IPS-15b (cell line): ENCODE measurements around the gene KLRF1.

Experiments used
- H3K27me3 ChIP-seq: one replicate; pipeline ENCODE4 v1.6.1; 2013; ENCODE audit warnings: low read length; ENCODE audit not compliant: control insufficient read depth, insufficient read depth
- H3K36me3 ChIP-seq: one replicate; pipeline ENCODE4 v1.6.1; 2013; ENCODE audit warnings: low read length; ENCODE audit not compliant: control insufficient read depth, insufficient read depth
- H3K4me1 ChIP-seq: one replicate; pipeline ENCODE4 v1.6.1; 2013; ENCODE audit warnings: mild to moderate bottlenecking, low read length; ENCODE audit not compliant: control insufficient read depth, insufficient read depth
- H3K4me3 ChIP-seq: one replicate; pipeline ENCODE4 v1.5.1; 2013; ENCODE audit warnings: low read depth, low read length
- H3K9ac ChIP-seq: one replicate; pipeline ENCODE4 v1.6.1; 2013; ENCODE audit warnings: low read depth, mild to moderate bottlenecking, low read length
- H3K9me3 ChIP-seq: one replicate; pipeline ENCODE4 v1.6.1; 2013; ENCODE audit warnings: mild to moderate bottlenecking, low read length; ENCODE audit not compliant: control insufficient read depth, insufficient read depth

KLRF1 gene

DNA sequence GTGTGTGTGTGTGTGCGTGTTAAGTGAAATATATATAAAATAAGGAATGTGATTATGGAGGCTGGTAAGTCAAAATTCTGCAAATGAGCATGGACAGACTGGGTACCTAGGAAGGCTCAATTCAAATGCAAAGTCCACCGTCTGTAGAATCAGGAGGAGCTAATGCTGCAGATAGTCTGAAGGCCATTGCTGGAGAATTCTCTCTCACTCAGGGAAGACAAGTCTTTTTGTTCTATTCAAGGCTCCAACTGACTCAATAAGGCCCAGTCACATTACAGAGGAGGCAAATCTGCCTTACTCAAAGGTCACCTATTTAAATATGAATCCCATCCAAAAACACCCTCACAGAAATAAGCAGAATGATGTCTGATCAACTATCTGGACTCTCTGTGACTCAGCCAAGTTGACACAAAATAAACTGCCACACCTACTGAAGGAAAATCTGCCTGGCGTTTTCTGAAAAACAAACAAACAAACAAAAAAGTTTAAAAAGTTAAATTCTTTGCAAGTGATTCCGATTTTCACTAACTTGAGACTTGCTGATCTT is 53.3 kb downstream of the KLRF1 start:
- H3K4me3 ChIP-seq, result no peak overlapping the region
- no peak overlapping the region for H3K9ac ChIP-seq
- H3K27me3 ChIP-seq, result no peaks in the 10 kb centered on the region
- no peaks in the 10 kb centered on the region for H3K36me3 ChIP-seq
- H3K9me3 ChIP-seq, result no peaks in the 10 kb centered on the region
- H3K4me1 ChIP-seq, result peaks cover 6% of the 10 kb centered on the region

DNA sequence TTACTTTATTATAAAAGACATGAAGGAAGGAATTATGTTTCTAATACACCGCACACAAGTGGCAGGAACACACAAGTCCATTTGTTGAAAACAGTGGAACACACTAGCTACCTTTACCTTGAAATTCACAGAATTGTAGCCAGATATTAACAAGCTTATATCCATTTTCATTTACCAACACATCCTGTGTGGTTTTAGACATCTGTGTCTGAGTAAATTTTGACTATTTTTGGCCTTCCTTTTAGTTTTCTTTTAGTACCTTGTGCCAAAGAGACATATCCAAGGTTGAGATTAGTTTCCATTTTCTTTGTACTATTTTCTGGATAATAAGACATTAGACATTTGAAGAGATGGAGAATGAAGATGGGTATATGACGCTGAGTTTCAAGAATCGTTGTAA is 54.0 kb downstream of the KLRF1 start, which contains the start of gene KLRF2:
Gene KLRF2 (plus strand): TSS at position 244 of the 400 bp plus-strand sequence. CDS start 107 bp downstream, at position 351.
- no peak within 1 kb of the TSS for H3K9ac ChIP-seq
- no peaks in the 10 kb centered on the region for H3K27me3 ChIP-seq
- H3K4me3 ChIP-seq, result no peak within 1 kb of the TSS
- H3K4me1 ChIP-seq, result peaks cover 6% of the 10 kb centered on the region
- H3K36me3 ChIP-seq, result no peaks in the 10 kb centered on the region
- no peaks in the 10 kb centered on the region for H3K9me3 ChIP-seq

DNA sequence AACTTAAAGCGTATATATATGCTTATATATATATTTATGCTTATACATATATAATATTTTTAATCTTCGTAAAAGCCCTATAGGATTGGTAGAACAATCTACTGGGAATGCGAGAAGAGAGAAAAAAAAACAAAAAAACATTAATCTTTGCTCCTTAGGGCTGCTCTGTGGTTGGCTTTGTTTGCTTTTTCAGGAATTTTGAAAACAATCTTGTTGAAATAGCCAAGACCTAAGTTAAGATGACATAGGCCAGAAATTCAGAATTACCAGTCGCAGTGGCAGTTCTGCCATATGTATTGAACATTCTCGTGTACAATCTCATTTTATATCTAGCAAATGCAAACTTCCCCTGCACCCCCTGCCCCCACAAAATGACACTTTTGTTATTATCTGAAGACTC is 54.7 kb downstream of the KLRF1 start:
- no peak overlapping the region for H3K4me3 ChIP-seq
- no peaks in the 10 kb centered on the region for H3K36me3 ChIP-seq
- no peaks in the 10 kb centered on the region for H3K9me3 ChIP-seq
- peaks cover 6% of the 10 kb centered on the region for H3K4me1 ChIP-seq
- H3K9ac ChIP-seq, result no peak overlapping the region
- no peaks in the 10 kb centered on the region for H3K27me3 ChIP-seq

DNA sequence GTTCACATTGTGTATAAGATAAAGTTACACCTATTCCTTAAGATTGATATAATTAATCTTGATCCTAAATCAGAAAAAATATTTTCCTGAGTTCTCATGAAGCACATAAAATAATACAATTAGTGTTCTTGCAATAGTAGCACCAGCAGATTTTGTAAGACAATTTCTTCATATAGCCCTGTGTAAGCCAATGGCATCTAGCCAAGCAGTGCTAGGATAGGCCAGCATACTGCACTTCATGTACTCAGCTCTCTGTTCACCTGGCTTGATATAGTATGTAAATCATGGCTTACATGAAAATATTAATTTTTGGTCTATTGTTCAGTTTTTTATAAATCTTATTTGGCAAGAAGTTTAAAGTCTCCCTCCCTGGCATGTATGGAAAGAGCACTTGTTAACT is 55.9 kb downstream of the KLRF1 start:
- Histone ChIP-seq H3K4me3 (no peak overlapping the region), H3K27me3 (no peaks in the 10 kb centered on the region), H3K4me1 (peaks cover 6% of the 10 kb centered on the region), H3K9ac (no peak overlapping the region), H3K36me3 (no peaks in the 10 kb centered on the region), H3K9me3 (no peaks in the 10 kb centered on the region)

DNA sequence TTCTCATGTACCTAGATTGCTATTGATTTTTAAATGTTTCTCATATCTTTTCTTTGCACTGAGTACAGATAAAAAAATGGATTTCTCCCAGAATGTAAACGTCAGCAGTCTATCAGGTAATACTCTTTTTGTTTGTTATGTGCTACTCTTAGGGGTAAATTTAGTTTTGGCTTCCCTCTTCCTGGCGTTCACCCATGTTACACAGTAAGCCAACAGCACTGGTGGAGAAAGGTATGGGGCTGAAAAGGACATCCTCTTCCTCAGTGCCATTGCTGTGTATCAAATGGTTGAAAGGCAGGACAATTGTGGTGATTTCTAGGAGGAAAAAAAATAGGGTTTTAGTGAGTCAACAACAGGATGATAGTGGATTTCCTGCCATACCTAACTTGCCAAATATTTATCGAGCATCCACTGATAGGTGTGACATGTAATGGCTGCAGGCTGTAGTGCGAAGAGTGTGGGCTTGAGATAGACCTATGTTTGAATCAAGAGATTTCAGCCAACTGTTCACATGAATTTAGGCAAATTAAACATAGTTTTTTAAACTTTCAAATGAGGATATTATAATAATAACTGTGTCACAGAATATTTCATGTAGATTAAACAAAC is 61.5 kb downstream of the KLRF1 start:
- Histone ChIP-seq H3K4me3 (no peak overlapping the region), H3K27me3 (no peaks in the 10 kb centered on the region), H3K9me3 (no peaks in the 10 kb centered on the region), H3K9ac (no peak overlapping the region), H3K4me1 (no peaks in the 10 kb centered on the region), H3K36me3 (no peaks in the 10 kb centered on the region)
